Right lobe of liver (tissue), 4 donors: ENCODE results near the gene SLC26A4.

Source experiments
- POLR2A ChIP-seq: fragments of 450-650 bp; IDR thresholded peaks from one replicate; pipeline ENCODE4 v1.6.1; 2017; ENCODE audit warnings: antibody characterized with exemption, mild to moderate bottlenecking
- TF ChIP-seq, protein P1 (sequence below), 4 donors: fragments of 200-600 bp in 3 of 4; fragments of 450-650 bp in 1 of 4; IDR thresholded peaks; one replicate each; pipeline versions ENCODE4 v1.5.1 to v1.8.0; 2016 to 2022; ENCODE audit warnings: antibody characterized with exemption in 4 of 4, mild to moderate bottlenecking in 2 of 4
- donor health status: DM: no; HTN: no; CAD: no.
- donor health status: DM: no; HTN: no; CAD: no.
- donor health status: DM: no; HTN: yes; CAD: no.

DNA sequence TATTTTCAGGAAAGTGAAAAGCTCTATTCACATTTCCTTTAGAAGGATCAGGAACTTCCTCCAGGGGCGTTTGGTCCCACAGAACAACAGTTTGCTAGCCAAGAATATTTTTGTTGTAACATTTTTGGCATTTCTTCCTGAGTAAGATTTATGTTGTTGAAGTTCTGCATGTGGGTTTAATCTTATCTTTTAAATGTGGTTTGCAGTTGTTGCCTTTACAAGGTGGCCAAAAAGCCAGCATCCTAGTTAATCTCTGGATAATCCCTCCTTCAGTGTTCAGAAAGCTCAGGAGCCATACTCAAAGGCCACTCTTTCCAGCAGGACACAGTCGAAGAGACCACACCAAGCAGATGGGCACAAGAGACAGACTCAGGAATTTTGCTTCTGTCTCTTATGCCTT is 30.0 kb downstream of the SLC26A4 start:
- TF ChIP-seq POLR2A, result no peak
- TF ChIP-seq, protein P1, sequence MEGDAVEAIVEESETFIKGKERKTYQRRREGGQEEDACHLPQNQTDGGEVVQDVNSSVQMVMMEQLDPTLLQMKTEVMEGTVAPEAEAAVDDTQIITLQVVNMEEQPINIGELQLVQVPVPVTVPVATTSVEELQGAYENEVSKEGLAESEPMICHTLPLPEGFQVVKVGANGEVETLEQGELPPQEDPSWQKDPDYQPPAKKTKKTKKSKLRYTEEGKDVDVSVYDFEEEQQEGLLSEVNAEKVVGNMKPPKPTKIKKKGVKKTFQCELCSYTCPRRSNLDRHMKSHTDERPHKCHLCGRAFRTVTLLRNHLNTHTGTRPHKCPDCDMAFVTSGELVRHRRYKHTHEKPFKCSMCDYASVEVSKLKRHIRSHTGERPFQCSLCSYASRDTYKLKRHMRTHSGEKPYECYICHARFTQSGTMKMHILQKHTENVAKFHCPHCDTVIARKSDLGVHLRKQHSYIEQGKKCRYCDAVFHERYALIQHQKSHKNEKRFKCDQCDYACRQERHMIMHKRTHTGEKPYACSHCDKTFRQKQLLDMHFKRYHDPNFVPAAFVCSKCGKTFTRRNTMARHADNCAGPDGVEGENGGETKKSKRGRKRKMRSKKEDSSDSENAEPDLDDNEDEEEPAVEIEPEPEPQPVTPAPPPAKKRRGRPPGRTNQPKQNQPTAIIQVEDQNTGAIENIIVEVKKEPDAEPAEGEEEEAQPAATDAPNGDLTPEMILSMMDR (IDR thresholded peaks at IDR 0.05), result no peak
